HG02840 (cell line): ENCODE data around the gene SELENOP.
"Not testable (repeated sequence)": the region's sequence is repeated elsewhere in the genome, so short reads cannot be mapped to it uniquely, and the experiment has no call there.

Experiments used
- ATAC-seq: cut with Tn5 transposase; IDR thresholded peaks from one replicate; pipeline ENCODE4 v1.9.1; 2021; ENCODE audit warnings: mild to moderate bottlenecking, moderate library complexity, moderate number of reproducible peaks; ENCODE audit not compliant: unreplicated experiment, low FRiP score

The SELENOP gene

GRCh38 chr5:42811591-42812446 is at the start of gene SELENOP:
SELENOP (minus strand) TSS chr5:42811892; CDS start chr5:42808353, 3,539 bp downstream.
- no peak for ATAC-seq

DNA sequence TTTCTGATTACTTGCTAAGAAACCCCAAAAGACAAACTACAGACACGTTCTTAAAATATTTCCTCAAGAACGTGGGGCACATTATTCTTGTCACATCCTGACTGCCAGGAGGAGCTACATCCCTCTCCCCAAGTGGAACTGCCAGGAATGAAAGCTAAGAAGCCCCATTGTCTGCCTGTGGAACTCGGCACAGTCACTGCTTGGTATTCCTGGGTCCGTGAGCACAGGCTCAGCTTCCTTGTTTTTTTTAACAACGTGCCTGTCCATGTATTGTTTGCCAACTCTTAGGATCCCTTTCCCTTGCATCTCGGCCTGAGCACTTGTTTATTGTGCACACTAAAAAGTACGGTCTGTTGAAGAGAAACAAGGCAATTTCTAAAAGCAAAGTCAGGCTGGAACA is 47.0 kb upstream of the SELENOP start:
- no peak for ATAC-seq

DNA sequence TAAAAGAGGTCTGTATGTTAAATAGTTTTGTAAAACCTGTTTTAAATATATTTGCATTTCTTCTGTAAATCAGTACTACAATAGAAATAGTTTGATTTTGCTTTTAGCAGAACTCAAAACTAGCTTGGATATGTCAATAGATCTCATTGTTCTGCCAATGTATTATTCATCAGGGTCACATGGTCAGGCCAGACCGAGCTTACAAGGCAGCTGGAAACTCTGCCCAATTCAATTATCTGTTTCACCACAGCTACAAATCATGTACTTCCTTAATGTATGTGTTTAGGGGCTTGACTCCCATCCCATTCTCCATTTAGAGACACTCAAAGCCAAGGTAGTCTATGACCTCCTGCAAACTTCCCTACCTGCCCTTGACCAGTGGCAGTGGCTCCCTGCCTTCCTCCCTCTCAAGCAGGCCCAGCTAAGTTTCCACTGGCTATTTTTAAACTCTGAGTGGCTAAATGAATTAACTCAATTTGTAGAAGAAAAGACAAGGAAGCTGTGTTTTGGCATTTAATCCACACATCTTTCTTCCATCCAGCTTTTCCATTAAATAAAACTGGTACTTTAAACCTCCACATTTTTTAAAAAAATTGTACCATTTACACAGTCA is 46.4 kb upstream of the SELENOP start:
- no peak for ATAC-seq

GRCh38 chr5:42855811-42856210 is 44.1 kb upstream of the SELENOP start:
- ATAC-seq: no peak

DNA sequence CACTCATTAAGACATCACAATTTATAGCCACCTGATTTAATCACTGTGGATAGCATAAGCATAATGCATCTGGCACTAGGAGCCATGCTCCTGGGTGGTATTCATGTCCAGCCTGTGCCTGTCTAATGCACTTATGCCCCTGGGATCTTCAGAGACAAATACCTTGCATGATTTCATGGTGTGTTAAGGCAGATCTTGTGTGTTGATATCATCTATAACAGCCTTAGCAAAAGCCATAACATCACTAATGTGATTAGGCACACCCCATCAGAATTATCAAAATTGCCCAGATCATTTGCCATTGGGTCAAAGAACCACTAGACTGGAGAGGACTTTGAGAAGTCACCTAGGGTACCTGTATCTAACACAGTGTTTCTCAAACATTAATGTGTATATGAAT is 43.7 kb upstream of the SELENOP start:
- ATAC-seq: no peak

- no peak for ATAC-seq
These were observed 43.1 kb upstream of the SELENOP start for GRCh38 chr5:42854795-42855194.

DNA sequence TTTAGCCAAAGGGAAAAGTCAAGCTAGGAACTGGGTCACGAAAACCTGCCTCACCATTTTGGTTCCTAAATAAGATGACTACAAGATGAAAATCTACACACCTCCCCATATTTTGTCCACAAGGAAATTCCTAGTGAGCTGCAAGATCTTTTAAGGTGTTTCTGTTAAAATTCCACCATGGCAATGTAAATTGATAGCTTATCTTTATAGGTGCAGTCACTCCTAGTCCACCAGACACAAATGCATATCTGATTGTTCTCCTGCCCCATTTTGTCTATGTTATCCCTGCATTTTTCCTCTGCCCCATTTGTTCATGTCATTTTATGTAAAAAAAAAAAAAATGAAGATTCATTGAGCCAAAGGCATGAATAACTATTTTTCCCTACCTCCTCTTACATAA is 41.1 kb upstream of the SELENOP start:
- ATAC-seq: no peak

DNA sequence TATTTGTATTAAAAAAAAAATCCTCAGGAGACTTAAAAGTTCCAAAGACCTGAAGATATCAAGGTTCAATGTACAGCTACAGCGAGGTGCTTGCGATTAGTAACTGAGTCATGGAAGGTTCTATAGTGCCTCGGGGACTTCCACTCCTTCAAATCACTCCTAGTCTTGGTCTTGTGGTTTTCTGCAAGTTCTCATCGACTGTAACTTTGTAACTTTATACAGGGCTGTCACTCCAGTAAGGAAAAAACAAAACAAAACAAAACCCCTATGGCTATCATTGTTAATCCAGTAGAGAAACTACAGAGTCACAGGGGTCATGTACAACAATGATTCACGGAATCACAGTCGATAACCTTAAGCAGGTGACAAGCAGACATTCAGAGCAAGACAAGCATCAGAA is 39.8 kb upstream of the SELENOP start:
- ATAC-seq: no peak

DNA sequence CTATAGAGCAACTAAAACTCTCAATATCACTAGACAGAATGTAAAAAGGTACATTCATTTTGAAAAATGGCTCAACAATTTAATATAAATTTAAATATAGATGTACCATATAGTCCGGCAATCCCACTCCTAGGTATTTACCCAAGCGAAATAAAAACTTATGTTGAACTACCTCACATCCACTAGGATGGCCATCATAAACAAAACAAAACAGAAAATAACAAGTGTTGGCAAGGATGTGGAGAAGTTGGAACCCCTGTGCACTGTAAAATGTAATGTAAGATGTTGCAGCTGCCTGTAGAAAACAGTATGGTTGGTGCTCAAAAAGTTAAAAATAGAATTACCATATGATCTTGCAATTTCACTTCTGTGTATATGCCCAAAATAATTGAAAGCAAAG is 36.9 kb upstream of the SELENOP start:
- no peak for ATAC-seq

DNA sequence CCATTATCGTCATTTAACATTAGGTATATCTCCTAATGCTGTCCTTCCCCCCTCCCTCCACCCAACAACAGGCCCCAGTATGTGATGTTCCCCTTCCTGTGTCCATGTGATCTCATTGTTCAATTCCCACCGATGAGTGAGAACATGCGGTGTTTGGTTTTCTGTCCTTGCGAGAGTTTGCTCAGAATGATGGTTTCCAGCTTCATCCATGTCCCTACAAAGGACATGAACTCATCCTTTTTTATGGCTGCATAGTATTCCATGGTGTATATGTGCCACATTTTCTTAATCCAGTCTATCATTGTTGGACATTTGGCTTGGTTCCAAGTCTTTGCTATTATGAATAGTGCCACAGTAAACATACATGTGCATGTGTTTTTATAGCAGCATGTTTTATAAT is 32.7 kb upstream of the SELENOP start:
- ATAC-seq: not testable (repeated sequence)

DNA sequence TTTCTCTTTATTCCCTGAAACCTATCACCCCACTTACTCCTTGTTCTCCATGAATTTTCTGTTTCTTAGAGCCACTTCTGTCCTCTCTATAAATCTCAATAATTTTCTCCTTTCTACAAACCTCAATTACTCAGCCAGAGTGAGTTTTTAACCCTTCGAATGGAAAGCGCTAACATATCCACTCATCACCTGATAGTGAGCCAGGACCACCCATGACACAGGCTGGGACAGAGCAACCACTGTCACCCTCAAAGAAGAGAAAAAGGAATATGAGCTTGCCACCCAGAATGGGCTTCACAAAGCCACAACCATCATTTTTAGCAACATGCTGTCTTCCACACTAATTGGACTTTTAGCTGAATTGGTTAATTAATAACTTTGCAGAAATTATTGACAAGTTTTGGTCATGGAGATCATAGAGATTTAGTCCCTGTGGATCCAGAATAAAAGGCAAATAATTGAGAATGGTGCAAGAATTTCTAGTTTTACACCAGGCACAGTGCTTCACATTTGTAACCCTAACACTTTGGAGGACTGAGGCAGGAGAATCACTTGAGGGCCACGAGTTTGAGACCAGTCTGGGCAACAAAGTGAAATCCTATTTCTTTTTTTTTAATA is 32.1 kb upstream of the SELENOP start:
- no peak for ATAC-seq

DNA sequence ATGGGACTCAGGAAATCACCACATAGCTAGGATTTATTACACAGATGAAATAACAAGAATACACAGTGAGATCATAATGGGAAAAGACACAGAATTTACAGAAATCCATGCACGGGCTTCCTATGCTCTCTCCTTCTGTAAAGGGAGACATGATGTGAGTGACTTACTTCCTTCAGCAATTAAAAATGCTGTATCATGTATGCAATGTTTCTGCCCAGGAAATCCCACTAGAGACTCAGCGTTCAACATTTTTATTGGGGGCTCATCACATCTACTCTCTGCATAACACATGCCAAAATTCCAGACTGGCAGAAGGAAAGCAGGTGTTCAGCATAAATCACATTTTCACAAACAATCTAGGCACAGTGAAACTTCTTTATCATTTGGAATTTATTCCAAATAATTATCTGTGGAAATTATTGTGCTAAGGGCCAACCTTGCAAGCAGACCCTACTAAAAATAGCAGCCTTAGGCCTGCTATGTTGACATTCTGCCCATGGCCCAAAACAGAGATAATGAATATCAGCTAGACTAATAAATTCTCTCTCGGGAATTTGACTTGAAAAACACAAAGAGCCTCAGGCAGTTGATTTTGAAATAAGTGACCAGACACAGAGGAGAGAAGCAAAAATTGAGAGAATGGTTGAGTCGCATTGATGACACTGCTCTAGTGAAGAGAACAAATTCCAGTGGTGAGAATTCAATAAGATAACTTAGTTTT is 31.4 kb upstream of the SELENOP start:
- ATAC-seq: no peak

GRCh38 chr5:42840842-42841567 is 29.3 kb upstream of the SELENOP start:
- no peak for ATAC-seq

DNA sequence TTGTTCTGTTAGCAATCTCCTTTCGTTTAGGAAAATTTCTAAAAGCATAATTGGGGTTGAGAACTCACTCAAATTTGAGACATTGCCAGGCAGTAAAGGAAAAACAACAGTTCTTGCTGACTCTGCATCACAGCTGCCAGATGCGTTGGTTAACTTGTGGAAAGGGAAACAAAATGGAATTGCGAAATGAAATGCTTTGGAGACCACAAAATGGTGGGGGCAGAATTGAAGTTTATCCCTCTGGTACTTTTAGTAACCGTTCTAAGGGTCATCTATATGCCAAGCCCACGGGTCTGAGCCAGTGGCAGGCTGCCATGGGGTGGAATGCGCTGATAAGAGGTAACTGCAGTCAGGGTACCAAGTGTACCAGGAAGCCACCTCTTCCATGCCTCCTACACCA is 28.6 kb upstream of the SELENOP start:
- no peak for ATAC-seq

GRCh38 chr5:42839196-42839595 is 27.5 kb upstream of the SELENOP start:
- ATAC-seq: no peak

GRCh38 chr5:42837601-42838000 is 25.9 kb upstream of the SELENOP start:
- no peak for ATAC-seq

GRCh38 chr5:42836070-42836769 is 24.5 kb upstream of the SELENOP start:
- no peak for ATAC-seq

- no peak for ATAC-seq
These were observed 20.4 kb upstream of the SELENOP start for GRCh38 chr5:42832060-42832459.

DNA sequence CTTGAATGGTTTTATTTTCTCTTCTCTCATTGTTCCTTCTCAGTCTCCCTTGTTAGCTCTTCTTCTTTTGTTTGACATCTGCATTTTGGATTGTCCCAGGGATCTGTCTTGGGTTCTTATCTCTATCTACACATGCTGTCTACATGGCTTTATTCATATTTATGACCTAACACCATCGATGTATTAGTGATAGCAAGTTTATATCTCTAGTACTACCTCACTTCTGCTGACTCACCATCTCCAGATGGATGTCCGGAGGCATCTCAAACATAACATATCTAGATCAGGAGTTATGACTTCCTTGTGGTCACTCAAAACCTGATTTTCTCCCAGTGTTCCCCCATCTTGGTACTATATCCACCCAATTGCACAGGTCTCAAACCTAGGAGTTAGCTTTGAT is 19.2 kb upstream of the SELENOP start:
- no peak for ATAC-seq

GRCh38 chr5:42828671-42829070 is 17.0 kb upstream of the SELENOP start:
- no peak for ATAC-seq
